Lower lobe of right lung (tissue), 2 donors: ENCODE data around the gene ADAMTSL3. TPM values are rescaled to one million over a fixed set of nuclear protein-coding genes. Genes with fewer than 3 reads are reported as not detected.

Experiments
- ATAC-seq, 2 donors: fragments of 200-7000 bp; cut with Tn5 transposase; one replicate each; pipeline ENCODE4 v1.9.1; 2020 to 2022; ENCODE audit warnings: mild to moderate bottlenecking in 2 of 2, moderate library complexity in 2 of 2
- DNase-seq: peaks from one replicate; pipeline ENCODE4 v3.0.0-alpha.2; 2020
- H3K27ac ChIP-seq: fragments of 200-600 bp; one replicate; pipeline ENCODE4 v1.8.0; 2022
- H3K27me3 ChIP-seq: fragments of 200-600 bp; one replicate; pipeline ENCODE4 v1.8.0; 2022; ENCODE audit warnings: low read depth
- H3K36me3 ChIP-seq: fragments of 200-600 bp; one replicate; pipeline ENCODE4 v1.8.0; 2022; ENCODE audit warnings: mild to moderate bottlenecking
- H3K4me1 ChIP-seq: fragments of 200-600 bp; one replicate; pipeline ENCODE4 v1.8.0; 2022
- H3K4me3 ChIP-seq: fragments of 200-600 bp; one replicate; pipeline ENCODE4 v1.8.0; 2022; ENCODE audit warnings: mild to moderate bottlenecking
- H3K9me3 ChIP-seq: fragments of 200-600 bp; one replicate; pipeline ENCODE4 v1.8.0; 2022
- CTCF ChIP-seq: fragments of 200-600 bp; IDR thresholded peaks from one replicate; pipeline ENCODE4 v1.8.0; 2022; ENCODE audit warnings: antibody characterized with exemption, mild to moderate bottlenecking
- intact Hi-C: fragments of 100-400 bp; cut with DNase I; formaldehyde crosslinking; loops from one replicate; pipeline ENCODE4 v1.11.0; 2022
- total RNA-seq: library from RNA; stranded (reverse); fragmentation: NEBNext Ultra II Directional; extraction: Animal tissue kit (Norgen Biotek cat#: 25700); gene quantifications from one replicate; pipeline ENCODE4 v1.2.1, GENCODE V29; 2021
- donor health status: DM: no; HTN: yes; CAD: no; lungs with severe emphysema.

ADAMTSL3 gene
- total RNA-seq, 1 donor from 2014 or later, result 26.4 TPM

GRCh38 chr15:83919319-83919830, 265.5 kb downstream of the ADAMTSL3 start:
- Histone ChIP-seq H3K27ac (no peak overlapping the region), H3K4me1 (no peaks in the 10 kb centered on the region), H3K36me3 (no peaks in the 10 kb centered on the region), H3K27me3 (no peaks in the 10 kb centered on the region), H3K9me3 (no peaks in the 10 kb centered on the region), H3K4me3 (no peak overlapping the region)
- DNase-seq, result no peak
- intact Hi-C loops, result no loop called here
- no peak for ATAC-seq
- TF ChIP-seq CTCF, result no peak

GRCh38 chr15:83919978-83920510, 266.1 kb downstream of the ADAMTSL3 start:
- no peak for TF ChIP-seq CTCF
- ATAC-seq, result no peak
- H3K4me1 ChIP-seq, result no peaks in the 10 kb centered on the region
- H3K27ac ChIP-seq, result no peak overlapping the region
- intact Hi-C loops, result no loop called here
- no peak overlapping the region for H3K4me3 ChIP-seq
- no peaks in the 10 kb centered on the region for H3K27me3 ChIP-seq
- H3K36me3 ChIP-seq, result no peaks in the 10 kb centered on the region
- no peak for DNase-seq
- no peaks in the 10 kb centered on the region for H3K9me3 ChIP-seq

- no peaks in the 10 kb centered on the region for H3K36me3 ChIP-seq
- intact Hi-C loops, result no loop called here
- H3K9me3 ChIP-seq, result no peaks in the 10 kb centered on the region
- no peak overlapping the region for H3K4me3 ChIP-seq
- no peaks in the 10 kb centered on the region for H3K4me1 ChIP-seq
- DNase-seq (no peak), ATAC-seq (no peak)
- TF ChIP-seq CTCF, result no peak
- H3K27ac ChIP-seq, result no peak overlapping the region
- H3K27me3 ChIP-seq, result no peaks in the 10 kb centered on the region
Measured at GRCh38 chr15:83922649-83923294, 268.8 kb downstream of the ADAMTSL3 start.

- no peaks in the 10 kb centered on the region for H3K9me3 ChIP-seq
- ATAC-seq (no peak), DNase-seq (no peak)
- no peak overlapping the region for H3K27ac ChIP-seq
- H3K36me3 ChIP-seq, result no peaks in the 10 kb centered on the region
- no peaks in the 10 kb centered on the region for H3K27me3 ChIP-seq
- TF ChIP-seq CTCF, result no peak
- H3K4me3 ChIP-seq, result no peak overlapping the region
- peaks cover 12% of the 10 kb centered on the region for H3K4me1 ChIP-seq
- intact Hi-C loops, result no loop called here
Measured at GRCh38 chr15:83926116-83926515, 272.2 kb downstream of the ADAMTSL3 start.

- intact Hi-C loops, result no loop called here
- Histone ChIP-seq H3K27me3 (no peaks in the 10 kb centered on the region), H3K4me3 (no peak overlapping the region), H3K27ac (no peak overlapping the region), H3K36me3 (no peaks in the 10 kb centered on the region), H3K9me3 (no peaks in the 10 kb centered on the region), H3K4me1 (peaks cover 21% of the 10 kb centered on the region)
- no peak for DNase-seq
- no peak for TF ChIP-seq CTCF
- ATAC-seq, result no peak
Measured at GRCh38 chr15:83927704-83928391, 273.9 kb downstream of the ADAMTSL3 start.
